BJ (cell line): ENCODE measurements around the gene RNU6-1. TPM values are rescaled to one million over a fixed set of nuclear protein-coding genes. Genes with fewer than 3 reads are reported as not detected.

ENCODE experiments used
- CTCF ChIA-PET: fragments of 350-600 bp; formaldehyde crosslinking; extraction: SDS; loops from one replicate; lab custom pipeline; 2021; ENCODE audit warnings: antibody characterized with exemption, inconsistent platforms; lab: Yijun Ruan, JAX
- POLR2A ChIA-PET: fragments of 300-600 bp; sonication (Branson Sonifier 250); formaldehyde crosslinking; extraction: SDS; loops from one replicate; lab custom pipeline; 2021; ENCODE audit warnings: antibody characterized with exemption; lab: Charles Lee
- DNase-seq: peaks from one replicate; pipeline ENCODE4 v3.0.0-alpha.2; 2011; ENCODE audit warnings: low read depth
- H3K27me3 ChIP-seq: 2 replicates; pipeline ENCODE4 v1.6.0; 2011; ENCODE audit warnings: low read length; ENCODE audit not compliant: control insufficient read depth, insufficient read depth
- H3K36me3 ChIP-seq: 2 replicates; pipeline ENCODE4 v1.5.1; 2011; ENCODE audit warnings: low read length; ENCODE audit not compliant: control insufficient read depth, insufficient read depth
- H3K4me3 ChIP-seq: 2 replicates; pipeline ENCODE4 v1.5.1; 2011; ENCODE audit warnings: low read depth, mild to moderate bottlenecking, control low read depth, low read length
- polyA plus RNA-seq: library from polyadenylated mRNA; depleted of rRNA; stranded (reverse); fragments of >200 nt; gene quantifications from 2 replicates; pipeline ENCODE4 v1.2.3, GENCODE V29; 2011
- TF ChIP-seq, protein P1 (sequence below): IDR thresholded peaks from 2 replicates; pipeline ENCODE4 v1.5.1; 2011; ENCODE audit warnings: low read depth, mild to moderate bottlenecking, control low read depth, inconsistent platforms, low read length, moderate library complexity; ENCODE audit not compliant: insufficient read depth

RNU6-1 gene
- polyA plus RNA-seq, 1 experiment: not detected

GRCh38 chr15:67805008-67805665, 34.7 kb downstream of the RNU6-1 start:
- no peak for DNase-seq
- TF ChIP-seq, protein P1, sequence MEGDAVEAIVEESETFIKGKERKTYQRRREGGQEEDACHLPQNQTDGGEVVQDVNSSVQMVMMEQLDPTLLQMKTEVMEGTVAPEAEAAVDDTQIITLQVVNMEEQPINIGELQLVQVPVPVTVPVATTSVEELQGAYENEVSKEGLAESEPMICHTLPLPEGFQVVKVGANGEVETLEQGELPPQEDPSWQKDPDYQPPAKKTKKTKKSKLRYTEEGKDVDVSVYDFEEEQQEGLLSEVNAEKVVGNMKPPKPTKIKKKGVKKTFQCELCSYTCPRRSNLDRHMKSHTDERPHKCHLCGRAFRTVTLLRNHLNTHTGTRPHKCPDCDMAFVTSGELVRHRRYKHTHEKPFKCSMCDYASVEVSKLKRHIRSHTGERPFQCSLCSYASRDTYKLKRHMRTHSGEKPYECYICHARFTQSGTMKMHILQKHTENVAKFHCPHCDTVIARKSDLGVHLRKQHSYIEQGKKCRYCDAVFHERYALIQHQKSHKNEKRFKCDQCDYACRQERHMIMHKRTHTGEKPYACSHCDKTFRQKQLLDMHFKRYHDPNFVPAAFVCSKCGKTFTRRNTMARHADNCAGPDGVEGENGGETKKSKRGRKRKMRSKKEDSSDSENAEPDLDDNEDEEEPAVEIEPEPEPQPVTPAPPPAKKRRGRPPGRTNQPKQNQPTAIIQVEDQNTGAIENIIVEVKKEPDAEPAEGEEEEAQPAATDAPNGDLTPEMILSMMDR: no peak
- no peaks in the 10 kb centered on the region for H3K27me3 ChIP-seq
- POLR2A ChIA-PET: no interaction called here
- CTCF ChIA-PET: interaction anchor here (1.8 kb wide), 1 partner anchor 11 kb away, joined by 3 read pairs; no protein-coding TSS in a partner anchor
- H3K36me3 ChIP-seq: no peaks in the 10 kb centered on the region
- H3K4me3 ChIP-seq: no peak overlapping the region

- CTCF ChIA-PET: interaction anchor here (1.8 kb wide), 1 partner anchor 12 kb away, joined by 3 read pairs; no protein-coding TSS in a partner anchor
- no peak for DNase-seq
- POLR2A ChIA-PET: no interaction called here
- H3K4me3 ChIP-seq: no peak overlapping the region
- no peaks in the 10 kb centered on the region for H3K27me3 ChIP-seq
- TF ChIP-seq, protein P1: no peak
- H3K36me3 ChIP-seq: no peaks in the 10 kb centered on the region
Measured at GRCh38 chr15:67803996-67804843, 35.6 kb downstream of the RNU6-1 start.

DNA sequence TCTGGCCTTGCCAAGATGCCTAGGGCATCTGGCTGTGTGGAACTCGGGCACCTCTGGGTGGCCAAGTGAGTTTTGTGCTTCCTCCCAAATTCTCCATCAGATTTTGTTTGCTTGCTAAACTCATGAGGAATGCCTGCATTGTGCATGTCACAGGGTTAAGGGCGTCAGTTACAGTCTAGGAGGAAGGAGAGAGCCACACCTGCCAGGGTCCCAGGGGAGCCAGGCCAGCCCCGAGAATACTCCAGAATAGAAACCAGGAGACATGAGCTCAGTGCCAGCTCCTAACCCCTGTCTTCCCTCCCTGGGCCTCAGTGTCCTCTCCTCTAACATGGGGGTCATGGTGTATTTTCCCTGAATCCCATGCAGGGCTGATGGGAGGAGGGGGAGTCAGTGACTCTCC, 36.5 kb downstream of the RNU6-1 start:
- no peaks in the 10 kb centered on the region for H3K27me3 ChIP-seq
- ChIA-PET POLR2A (no interaction called here), CTCF (no interaction called here)
- DNase-seq: no peak
- no peaks in the 10 kb centered on the region for H3K36me3 ChIP-seq
- H3K4me3 ChIP-seq: no peak overlapping the region
- TF ChIP-seq, protein P1: no peak

DNA sequence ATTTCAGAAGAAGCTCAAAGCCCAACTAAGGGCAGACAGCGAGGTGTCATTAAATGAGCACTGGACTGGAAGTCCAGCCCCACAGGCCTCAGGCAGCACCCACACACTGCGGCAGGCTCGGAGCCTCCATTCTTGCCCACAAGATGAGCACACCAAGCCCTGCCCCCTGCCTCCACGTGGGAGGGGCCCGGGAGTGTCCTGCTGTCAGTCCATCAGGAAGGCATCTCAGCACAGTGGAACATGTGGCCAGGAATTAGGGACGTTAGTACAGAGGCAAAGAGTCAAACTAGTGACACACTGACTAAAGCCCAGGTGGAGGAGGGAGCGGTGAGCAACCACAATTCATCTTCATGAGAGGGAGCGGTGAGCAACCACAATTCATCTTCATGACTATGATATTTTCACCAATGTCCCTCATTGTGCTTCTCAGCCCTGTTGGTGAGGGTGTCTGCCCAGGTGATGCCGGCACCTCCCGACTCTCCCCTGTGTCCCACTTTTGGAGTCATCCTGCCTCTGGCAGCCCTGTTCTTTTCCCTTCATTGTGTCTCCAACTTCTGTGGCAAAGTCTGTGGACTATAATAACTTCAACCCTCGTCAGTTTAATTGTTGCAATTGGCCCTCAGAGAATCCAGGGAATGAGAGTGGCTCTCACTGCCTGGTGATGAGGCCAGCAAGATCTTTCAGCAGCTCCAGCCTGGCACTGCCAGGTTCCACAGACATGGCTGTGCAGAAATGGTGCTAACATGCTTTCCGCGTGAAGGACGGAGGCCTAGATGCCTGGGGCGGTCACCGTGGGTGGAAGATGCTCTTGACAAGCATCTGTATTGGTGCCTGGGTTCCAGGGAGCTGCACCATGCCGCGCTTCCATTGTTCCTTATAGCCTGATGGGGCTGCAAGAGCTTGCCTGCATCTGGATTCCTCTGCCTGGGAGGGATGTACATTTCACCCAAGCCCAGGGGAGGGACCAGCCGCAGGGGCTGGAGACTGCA, 37.6 kb downstream of the RNU6-1 start:
- TF ChIP-seq, protein P1: no peak
- POLR2A ChIA-PET: no interaction called here
- Histone ChIP-seq H3K36me3 (no peaks in the 10 kb centered on the region), H3K27me3 (no peaks in the 10 kb centered on the region), H3K4me3 (no peak overlapping the region)
- no peak for DNase-seq
- CTCF ChIA-PET: no interaction called here
